ENCODE data around the gene LYPD4.

GRCh38 chr19:41893899-41894298, 49.4 kb upstream of the LYPD4 start:
- no peak for TF ChIP-seq CTCF (IDR thresholded peaks at IDR 0.05)
- TF ChIP-seq MAX (CRISPR knock-in tag; IDR thresholded peaks at IDR 0.05), result no peak
- no peak for TF ChIP-seq FOXP4 (CRISPR knock-in tag; IDR thresholded peaks at IDR 0.05)
- TF ChIP-seq E2F4 (CRISPR knock-in tag; IDR thresholded peaks at IDR 0.05; ENCODE audit: borderline replicate concordance, low read depth), result no peak
- no peak for TF ChIP-seq ZNF317 (CRISPR knock-in tag; IDR thresholded peaks at IDR 0.05; ENCODE audit: borderline replicate concordance, low read depth)
- TF ChIP-seq ATF3 (CRISPR knock-in tag; conservative IDR thresholded peaks at IDR 0.05), result no peak
- TF ChIP-seq PRDM15 (CRISPR knock-in tag; IDR thresholded peaks at IDR 0.05), result no peak
- TF ChIP-seq NR3C1 (CRISPR knock-in tag; conservative IDR thresholded peaks at IDR 0.05; ENCODE audit: low read depth), result no peak

All from WTC11 (cell line).